ENCODE results near the gene TNFSF15. TPM values are rescaled to one million over a fixed set of nuclear protein-coding genes. Genes with fewer than 3 reads are reported as not detected.

The TNFSF15 gene
- total and polyA plus RNA-seq, 2 donors (not counting 3 experiments of a cell fraction or from before 2014, with no cell fraction given) = 8.4 to 14.3 TPM

DNA sequence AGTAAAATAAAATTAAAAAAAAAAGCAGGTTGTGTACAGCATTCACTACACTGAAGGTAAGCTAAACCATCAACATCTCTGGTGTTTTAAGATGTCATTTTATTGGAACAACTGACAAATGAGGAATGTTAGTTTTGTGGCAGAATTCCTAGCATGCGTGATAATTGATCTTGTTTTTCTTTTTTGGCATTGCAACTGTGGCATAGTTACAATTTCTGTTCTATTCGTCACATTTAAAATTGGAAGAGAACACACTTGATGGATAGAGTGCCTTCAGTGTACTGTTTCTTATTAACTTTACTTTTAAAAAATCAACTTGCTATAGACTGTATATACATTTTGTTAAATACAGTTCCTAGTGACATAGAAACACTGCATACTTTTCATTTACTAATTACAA lies 43.6 kb upstream of the TNFSF15 start:
- no peak for DNase-seq (ENCODE audit: low read depth, low spot score)
- no peaks in the 10 kb centered on the region for H3K79me2 ChIP-seq (ENCODE audit: control insufficient read depth, insufficient read depth, low read length)
- H3K4me3 ChIP-seq (replicated peaks in 1 of 3; ENCODE audit: insufficient read depth in 1 of 3, low read depth in 1 of 3, low read length in 3 of 3) = no peak overlapping the region
- no peaks in the 10 kb centered on the region for H4K20me1 ChIP-seq (replicated peaks; ENCODE audit: control insufficient read depth, extremely low read depth, insufficient read depth, low read length)
- ChIA-PET CTCF (no interaction called here), POLR2A (no interaction called here)
- intact Hi-C loops (cut with micrococcal nuclease) = no loop called here
- BruUV-seq (replicated peaks) = no TSS peak
- no peak overlapping the region for H3K27ac ChIP-seq (ENCODE audit: insufficient read depth, low read depth, low read length)
- FAIRE-seq = no peak
- H3K27me3 ChIP-seq (ENCODE audit: control insufficient read depth in 2 of 2, insufficient read depth in 2 of 2, low read length in 2 of 2) = no peaks in the 10 kb centered on the region
- no peaks in the 10 kb centered on the region for H3K9me1 ChIP-seq (replicated peaks; ENCODE audit: control insufficient read depth, extremely low read depth, insufficient read depth, low read length)
- H2AFZ ChIP-seq (ENCODE audit: low read depth, low read length) = no peak overlapping the region
- no peak overlapping the region for H3K4me2 ChIP-seq (ENCODE audit: insufficient read depth, low read length)
- no peaks in the 10 kb centered on the region for H3K36me3 ChIP-seq (ENCODE audit: control insufficient read depth in 2 of 2, extremely low read depth in 1 of 2, insufficient read depth in 2 of 2, low read length in 2 of 2)
- H3K9me3 ChIP-seq (replicated peaks; ENCODE audit: control insufficient read depth, insufficient read depth, low read length) = no peaks in the 10 kb centered on the region
- H3K9ac ChIP-seq (replicated peaks; ENCODE audit: extremely low read depth, insufficient read depth, low read length) = no peak overlapping the region
- TF ChIP-seq JUN (IDR thresholded peaks at IDR 0.05; ENCODE audit: borderline replicate concordance, insufficient read depth, insufficient read length, low read depth) = no peak
- no peak for TF ChIP-seq MYC (IDR thresholded peaks at IDR 0.05; ENCODE audit: low read depth, low read length)
- TF ChIP-seq, protein P1, sequence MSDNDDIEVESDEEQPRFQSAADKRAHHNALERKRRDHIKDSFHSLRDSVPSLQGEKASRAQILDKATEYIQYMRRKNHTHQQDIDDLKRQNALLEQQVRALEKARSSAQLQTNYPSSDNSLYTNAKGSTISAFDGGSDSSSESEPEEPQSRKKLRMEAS (IDR thresholded peaks at IDR 0.05; ENCODE audit: insufficient read depth, insufficient read length) = no peak
- no peak for TF ChIP-seq GATA2 (IDR thresholded peaks at IDR 0.05; ENCODE audit: insufficient read depth, insufficient read length, low read depth, low read length)
- dilution Hi-C loops (cut with MboI; ENCODE audit: extremely low pct_ligation_motif_present, low sequenced_read_pairs) = no loop called here
- H3K4me1 ChIP-seq (ENCODE audit: control insufficient read depth, extremely low read depth, insufficient read depth, low read length) = peaks cover 3% of the 10 kb centered on the region

DNA sequence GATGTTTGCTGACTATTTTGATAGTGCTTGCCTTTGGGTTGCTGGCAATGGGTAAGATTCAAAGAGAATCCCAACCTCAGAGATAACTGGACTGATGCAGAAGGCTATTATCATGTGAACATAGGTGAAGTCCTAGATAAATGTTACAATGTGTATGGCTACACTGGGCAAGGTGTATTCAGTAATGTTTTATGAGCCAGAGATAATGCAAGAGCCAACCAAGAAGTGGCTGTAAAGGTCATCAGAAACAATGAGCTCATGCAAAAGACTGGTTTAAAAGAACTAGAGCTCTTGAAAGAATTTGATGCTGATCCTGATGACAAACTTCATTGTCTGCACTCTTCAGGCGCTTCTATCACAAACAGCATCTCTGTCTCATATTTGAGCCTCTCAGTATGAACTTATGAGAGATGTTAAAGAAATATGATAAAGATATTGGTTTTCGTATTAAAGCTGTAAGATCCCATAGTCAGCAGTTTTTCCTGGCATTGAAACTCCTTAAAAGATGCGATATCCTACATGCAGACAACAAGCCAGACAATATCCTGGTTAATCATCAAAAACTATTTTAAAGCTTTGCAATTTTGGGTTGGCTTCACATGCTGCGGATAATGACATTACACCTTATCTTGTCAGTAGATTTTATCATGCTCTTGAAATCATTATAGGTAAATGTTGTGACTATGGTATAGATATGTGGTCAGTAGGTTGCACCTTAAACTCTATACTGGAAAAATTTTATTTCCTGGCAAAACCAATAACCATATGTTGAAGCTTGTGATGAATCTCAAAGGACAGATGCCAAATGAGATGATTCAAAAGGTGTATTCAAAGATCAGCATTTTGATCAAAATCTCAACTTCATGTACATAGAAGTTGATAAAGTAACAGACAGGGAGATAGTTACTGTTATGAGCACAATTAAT lies 41.9 kb upstream of the TNFSF15 start:
- no peaks in the 10 kb centered on the region for H4K20me1 ChIP-seq (replicated peaks; ENCODE audit: control insufficient read depth, extremely low read depth, insufficient read depth, low read length)
- H3K9me3 ChIP-seq (replicated peaks; ENCODE audit: control insufficient read depth, insufficient read depth, low read length) = no peaks in the 10 kb centered on the region
- H2AFZ ChIP-seq (ENCODE audit: low read depth, low read length) = no peak overlapping the region
- H3K9me1 ChIP-seq (replicated peaks; ENCODE audit: control insufficient read depth, extremely low read depth, insufficient read depth, low read length) = no peaks in the 10 kb centered on the region
- no peak overlapping the region for H3K4me2 ChIP-seq (ENCODE audit: insufficient read depth, low read length)
- peaks cover 3% of the 10 kb centered on the region for H3K4me1 ChIP-seq (ENCODE audit: control insufficient read depth, extremely low read depth, insufficient read depth, low read length)
- POLR2A ChIA-PET = no interaction called here
- FAIRE-seq = no peak
- no peak overlapping the region for H3K4me3 ChIP-seq (replicated peaks in 1 of 3; ENCODE audit: insufficient read depth in 1 of 3, low read depth in 1 of 3, low read length in 3 of 3)
- H3K79me2 ChIP-seq (ENCODE audit: control insufficient read depth, insufficient read depth, low read length) = no peaks in the 10 kb centered on the region
- TF ChIP-seq GATA2 (IDR thresholded peaks at IDR 0.05; ENCODE audit: insufficient read depth, insufficient read length, low read depth, low read length) (no peak), POLR2A (IDR thresholded peaks at IDR 0.05; ENCODE audit: low read depth, low read length) (no peak), EZH2 (IDR thresholded peaks at IDR 0.05; ENCODE audit: borderline replicate concordance, low read depth, low read length, severe bottlenecking) (no peak), CTCF (IDR thresholded peaks at IDR 0.05; ENCODE audit: extremely low read depth in 1 of 2, insufficient read depth in 1 of 2, low read depth in 1 of 2, low read length in 2 of 2) (no peak), FOS (IDR thresholded peaks at IDR 0.05; ENCODE audit: borderline replicate concordance, insufficient read depth, low read length) (no peak), MYC (IDR thresholded peaks at IDR 0.05; ENCODE audit: low read depth, low read length) (no peak), POLR2AphosphoS5 (IDR thresholded peaks at IDR 0.05; ENCODE audit: insufficient read depth, low read depth, low read length) (no peak), JUN (IDR thresholded peaks at IDR 0.05; ENCODE audit: borderline replicate concordance, insufficient read depth, insufficient read length, low read depth) (no peak)
- TF ChIP-seq, protein P1 (IDR thresholded peaks at IDR 0.05; ENCODE audit: insufficient read depth, insufficient read length) = no peak
- dilution Hi-C loops (cut with MboI; ENCODE audit: extremely low pct_ligation_motif_present, low sequenced_read_pairs) (no loop called here), intact Hi-C loops (cut with micrococcal nuclease) (no loop called here)
- H3K9ac ChIP-seq (replicated peaks; ENCODE audit: extremely low read depth, insufficient read depth, low read length) = no peak overlapping the region
- H3K36me3 ChIP-seq (ENCODE audit: control insufficient read depth in 2 of 2, extremely low read depth in 1 of 2, insufficient read depth in 2 of 2, low read length in 2 of 2) = no peaks in the 10 kb centered on the region
- DNase-seq (ENCODE audit: low read depth, low spot score) = no peak
- no peak overlapping the region for H3K27ac ChIP-seq (ENCODE audit: insufficient read depth, low read depth, low read length)
- CTCF ChIA-PET = no interaction called here
- no TSS peak for BruUV-seq (replicated peaks)
- H3K27me3 ChIP-seq (ENCODE audit: control insufficient read depth in 2 of 2, insufficient read depth in 2 of 2, low read length in 2 of 2) = no peaks in the 10 kb centered on the region
